H1 (cell line): Measurements from ENCODE around the gene RPS15. TPM values are rescaled to one million over a fixed set of nuclear protein-coding genes. Genes with fewer than 3 reads are reported as not detected.

ENCODE experiments used
- CTCF ChIA-PET: fragments of 300-600 bp; sonication (Branson Sonifier 250); formaldehyde crosslinking; loops from one replicate; lab custom pipeline; 2021; ENCODE audit not compliant: partially characterized antibody; lab: Charles Lee
- POLR2A ChIA-PET: fragments of 300-600 bp; sonication (Branson Sonifier 250); formaldehyde crosslinking; loops from one replicate; lab custom pipeline; 2021; ENCODE audit warnings: inconsistent platforms; ENCODE audit not compliant: partially characterized antibody; lab: Charles Lee
- DNase-seq, 2 experiments: peaks; one replicate each; pipeline versions ENCODE4 v3.0.0 to v3.0.0-alpha.2; 2010 to 2022; ENCODE audit warnings: low spot score in 2 of 2, low read depth in 1 of 2, mixed read lengths in 1 of 2
- FAIRE-seq: peaks from 2 replicates; lab custom pipeline; 2011; peaks lifted over from hg19 to GRCh38; lab: Jason Lieb, UNC
- H2AFZ ChIP-seq: 2 replicates; pipeline ENCODE4 v1.8.1; 2012; ENCODE audit warnings: low read length, inconsistent platforms
- H2AK5ac ChIP-seq: 2 replicates; pipeline ENCODE4 v1.6.1; 2013; ENCODE audit warnings: low read depth, low read length
- H2BK120ac ChIP-seq: replicated peaks from 2 replicates; pipeline ENCODE3; 2013; ENCODE audit warnings: low read depth, low read length, inconsistent platforms
- H2BK12ac ChIP-seq: 2 replicates; pipeline ENCODE4 v1.6.1; 2013; ENCODE audit warnings: low read depth, low read length
- H2BK15ac ChIP-seq: 2 replicates; pipeline ENCODE4 v1.6.1; 2013; ENCODE audit warnings: low read length
- H2BK20ac ChIP-seq: 2 replicates; pipeline ENCODE4 v1.6.1; 2013; ENCODE audit warnings: low read length
- H2BK5ac ChIP-seq: 2 replicates; pipeline ENCODE4 v1.6.1; 2013; ENCODE audit warnings: low read depth, low read length
- H3K14ac ChIP-seq: 2 replicates; pipeline ENCODE4 v1.6.1; 2013; ENCODE audit warnings: inconsistent platforms; ENCODE audit not compliant: insufficient read length
- H3K18ac ChIP-seq: 2 replicates; pipeline ENCODE4 v1.6.1; 2013; ENCODE audit warnings: low read length; ENCODE audit errors: extremely low read depth
- H3K23ac ChIP-seq: 2 replicates; pipeline ENCODE4 v1.6.1; 2013; ENCODE audit warnings: inconsistent platforms; ENCODE audit not compliant: insufficient read length
- H3K23me2 ChIP-seq: 2 replicates; pipeline ENCODE4 v1.6.1; 2013; ENCODE audit warnings: low read depth, low read length
- H3K27ac ChIP-seq: 2 replicates; pipeline ENCODE4 v1.6.1; 2011; ENCODE audit warnings: low read depth, low read length, inconsistent platforms
- H3K27me3 ChIP-seq, 4 experiments: replicated peaks in 1 of 4; 1 replicate in 1 of 4; 2 replicates in 3 of 4; pipeline versions ENCODE4 v1.6.1 to v1.8.1; 2011 to 2013; ENCODE audit warnings: low read length in 3 of 4, mild to moderate bottlenecking in 3 of 4, inconsistent platforms in 2 of 4, mixed read lengths in 2 of 4, moderate library complexity in 1 of 4; ENCODE audit not compliant: control insufficient read depth in 3 of 4, insufficient read depth in 3 of 4; ENCODE audit errors: extremely low read depth in 1 of 4
- H3K36me3 ChIP-seq, 4 experiments: 2 replicates each; pipeline versions ENCODE4 v1.6.1 to v1.8.1; 2011 to 2013; ENCODE audit warnings: mild to moderate bottlenecking in 4 of 4, low read length in 3 of 4, moderate library complexity in 2 of 4, control low read depth in 1 of 4, inconsistent platforms in 1 of 4; ENCODE audit not compliant: insufficient read depth in 4 of 4, control insufficient read depth in 2 of 4
- H3K4ac ChIP-seq: replicated peaks from 2 replicates; pipeline ENCODE3; 2013; ENCODE audit warnings: low read length, low read depth, mixed read lengths, inconsistent platforms; ENCODE audit not compliant: insufficient read length
- H3K4me1 ChIP-seq, 4 experiments: replicated peaks in 1 of 4; 1 replicate in 1 of 4; 2 replicates in 3 of 4; pipeline versions ENCODE4 v1.6.1 to v1.8.1; 2011 to 2013; ENCODE audit warnings: low read length in 3 of 4, inconsistent platforms in 2 of 4, mixed read lengths in 1 of 4; ENCODE audit not compliant: insufficient read depth in 4 of 4, control insufficient read depth in 3 of 4
- H3K4me2 ChIP-seq, 2 experiments: 2 replicates each; pipeline versions ENCODE4 v1.6.1 to v1.8.1; 2011 to 2013; ENCODE audit warnings: low read depth in 2 of 2, low read length in 2 of 2, control low read depth in 1 of 2, inconsistent platforms in 1 of 2, mild to moderate bottlenecking in 1 of 2; ENCODE audit not compliant: insufficient read depth in 1 of 2
- H3K4me3 ChIP-seq, 4 experiments: fragments of 200-600, 300-600 bp in 1 of 4; sonication (generic), shearing (Covaris generic), sonication (Bioruptor Twin) in 1 of 4; 2 replicates each; pipeline versions ENCODE4 v1.5.1 to v1.8.1; 2011 to 2016; ENCODE audit warnings: low read length in 4 of 4, low read depth in 3 of 4, control low read depth in 2 of 4, inconsistent platforms in 2 of 4, mild to moderate bottlenecking in 2 of 4, mixed read lengths in 1 of 4, moderate library complexity in 1 of 4; ENCODE audit not compliant: insufficient read depth in 2 of 4; ENCODE audit errors: extremely low read depth in 1 of 4
- H3K56ac ChIP-seq: replicated peaks from 2 replicates; pipeline ENCODE3; 2013; ENCODE audit warnings: low read depth, mild to moderate bottlenecking, mixed read lengths, low read length, inconsistent platforms; ENCODE audit not compliant: insufficient read length
- H3K79me1 ChIP-seq: 2 replicates; pipeline ENCODE4 v1.6.1; 2013; ENCODE audit warnings: low read depth, low read length, control low read depth
- H3K79me2 ChIP-seq, 2 experiments: 2 replicates each; pipeline versions ENCODE4 v1.6.1 to v1.8.1; 2012 to 2013; ENCODE audit warnings: low read length in 2 of 2, mild to moderate bottlenecking in 2 of 2, inconsistent platforms in 1 of 2; ENCODE audit not compliant: insufficient read depth in 2 of 2, control insufficient read depth in 1 of 2
- H3K9ac ChIP-seq, 4 experiments: replicated peaks in 1 of 4; 1 replicate in 1 of 4; 2 replicates in 3 of 4; pipeline versions ENCODE4 v1.6.1 to v1.8.1; 2011 to 2013; ENCODE audit warnings: low read depth in 3 of 4, low read length in 3 of 4, control low read depth in 2 of 4, mild to moderate bottlenecking in 2 of 4, moderate library complexity in 2 of 4, inconsistent platforms in 1 of 4; ENCODE audit errors: extremely low read depth in 1 of 4
- H3K9me3 ChIP-seq, 2 experiments: 2 replicates each; pipeline versions ENCODE4 v1.6.1 to v1.8.1; 2012 to 2013; ENCODE audit warnings: mild to moderate bottlenecking in 2 of 2, moderate library complexity in 2 of 2, control low read depth in 1 of 2, inconsistent platforms in 1 of 2, low read depth in 1 of 2, low read length in 1 of 2, mixed read lengths in 1 of 2; ENCODE audit not compliant: insufficient read depth in 2 of 2
- H4K20me1 ChIP-seq, 2 experiments: replicated peaks in 1 of 2; 2 replicates each; pipeline versions ENCODE3 to v1.8.1; 2011 to 2013; ENCODE audit warnings: inconsistent platforms in 2 of 2, low read length in 2 of 2, mild to moderate bottlenecking in 1 of 2; ENCODE audit not compliant: insufficient read depth in 2 of 2, control insufficient read depth in 1 of 2
- H4K5ac ChIP-seq: 2 replicates; pipeline ENCODE4 v1.6.1; 2013; ENCODE audit warnings: low read length, low read depth, mixed read lengths, inconsistent platforms; ENCODE audit not compliant: insufficient read length
- H4K8ac ChIP-seq: 2 replicates; pipeline ENCODE4 v1.8.0; 2013; ENCODE audit warnings: mild to moderate bottlenecking, moderate library complexity, low read length, inconsistent platforms; ENCODE audit not compliant: insufficient read depth; ENCODE audit errors: extremely low read depth
- H4K91ac ChIP-seq: replicated peaks from 2 replicates; pipeline ENCODE3; 2013; ENCODE audit warnings: low read length, mixed read lengths, inconsistent platforms; ENCODE audit not compliant: insufficient read length
- CBX8 ChIP-seq: fragments of 300-800, 300-1000 bp; sonication (generic); IDR thresholded peaks from 2 replicates; pipeline ENCODE4 v1.7.1; 2016; ENCODE audit warnings: low read depth, low read length, borderline replicate concordance
- NANOG ChIP-seq: IDR thresholded peaks from 2 replicates; pipeline ENCODE4 v1.6.1; 2011; ENCODE audit warnings: low read length, low read depth, mild to moderate bottlenecking, inconsistent platforms; ENCODE audit not compliant: insufficient read depth, poor library complexity, severe bottlenecking
- RBBP5 ChIP-seq: IDR thresholded peaks from 2 replicates; pipeline ENCODE4 v1.7.1; 2012; ENCODE audit warnings: low read depth, mild to moderate bottlenecking, inconsistent platforms, low read length, moderate library complexity, borderline replicate concordance
- RXRA ChIP-seq: IDR thresholded peaks from 2 replicates; pipeline ENCODE4 v1.6.1; 2011; ENCODE audit warnings: low read depth, mild to moderate bottlenecking, low read length, moderate library complexity; ENCODE audit not compliant: insufficient read depth
- SIRT6 ChIP-seq: IDR thresholded peaks from one replicate; pipeline ENCODE4 v1.7.1; 2012; ENCODE audit warnings: low read length, inconsistent platforms
- SP2 ChIP-seq: IDR thresholded peaks from 2 replicates; pipeline ENCODE4 v1.6.1; 2012; ENCODE audit warnings: mild to moderate bottlenecking, low read length, inconsistent platforms
- SRF ChIP-seq: IDR thresholded peaks from 2 replicates; pipeline ENCODE4 v1.6.1; 2011; ENCODE audit warnings: mild to moderate bottlenecking, low read depth, low read length, moderate library complexity
- SUZ12 ChIP-seq: fragments of 200-600 bp; sonication (generic); IDR thresholded peaks from 2 replicates; pipeline ENCODE4 v1.6.1; 2012; ENCODE audit warnings: mild to moderate bottlenecking, inconsistent platforms, low read length, moderate library complexity, mixed read lengths
- TAF7 ChIP-seq: optimal IDR thresholded peaks from 2 replicates; pipeline ENCODE3; 2011; ENCODE audit warnings: low read depth, mild to moderate bottlenecking, inconsistent platforms, low read length, moderate library complexity, borderline replicate concordance
- WGBS, 2 experiments: shearing (Covaris generic) in 1 of 2; methylation state at CpG; one replicate each; pipeline versions ENCODE4 v1.1.6 to v1.1.7; 2013 to 2015; ENCODE audit warnings: low lambda C conversion rate in 2 of 2, mixed read lengths in 2 of 2, inconsistent platforms in 1 of 2, low coverage in 1 of 2, missing lambda C conversion rate in 1 of 2; ENCODE audit not compliant: insufficient replicate concordance in 2 of 2, insufficient coverage in 1 of 2, insufficient read length in 1 of 2; ENCODE audit errors: extremely low coverage in 1 of 2, missing lambda C conversion rate in 1 of 2; 5-methylcytosine and 5-hydroxymethylcytosine counted together
- polyA plus RNA-seq, 7 experiments: library from polyadenylated mRNA; depleted of rRNA in 3 of 7; stranded (reverse) in 5 of 7; unstranded in 2 of 7; fragments of >200 nt in 5 of 7; fragments of 200-250 nt in 2 of 7; gene quantifications; 1 replicate in 5 of 7; 2 replicates in 1 of 7; 4 replicates in 1 of 7; pipeline versions ENCODE4 v1.2.1 to v1.2.3, GENCODE V29; 2011 to 2013; ENCODE audit warnings: missing spikeins in 2 of 7, mixed read lengths in 2 of 7
- total RNA-seq: library from RNA; stranded (reverse); fragmentation: NEBNext Ultra II Directional; extraction: Animal tissue kit (Norgen Biotek cat#: 25700); gene quantifications from 2 replicates; pipeline ENCODE4 v1.2.1, GENCODE V29; 2021
- TF ChIP-seq, protein P1 (sequence below): IDR thresholded peaks from 2 replicates; pipeline ENCODE4 v1.6.1; 2012; ENCODE audit warnings: inconsistent platforms

Gene RPS15
- total and polyA plus RNA-seq, 2 of the 8 experiments (the other 6 are each of a cell fraction or from before 2014, with no cell fraction given) = 1,562 to 3,890 TPM

DNA sequence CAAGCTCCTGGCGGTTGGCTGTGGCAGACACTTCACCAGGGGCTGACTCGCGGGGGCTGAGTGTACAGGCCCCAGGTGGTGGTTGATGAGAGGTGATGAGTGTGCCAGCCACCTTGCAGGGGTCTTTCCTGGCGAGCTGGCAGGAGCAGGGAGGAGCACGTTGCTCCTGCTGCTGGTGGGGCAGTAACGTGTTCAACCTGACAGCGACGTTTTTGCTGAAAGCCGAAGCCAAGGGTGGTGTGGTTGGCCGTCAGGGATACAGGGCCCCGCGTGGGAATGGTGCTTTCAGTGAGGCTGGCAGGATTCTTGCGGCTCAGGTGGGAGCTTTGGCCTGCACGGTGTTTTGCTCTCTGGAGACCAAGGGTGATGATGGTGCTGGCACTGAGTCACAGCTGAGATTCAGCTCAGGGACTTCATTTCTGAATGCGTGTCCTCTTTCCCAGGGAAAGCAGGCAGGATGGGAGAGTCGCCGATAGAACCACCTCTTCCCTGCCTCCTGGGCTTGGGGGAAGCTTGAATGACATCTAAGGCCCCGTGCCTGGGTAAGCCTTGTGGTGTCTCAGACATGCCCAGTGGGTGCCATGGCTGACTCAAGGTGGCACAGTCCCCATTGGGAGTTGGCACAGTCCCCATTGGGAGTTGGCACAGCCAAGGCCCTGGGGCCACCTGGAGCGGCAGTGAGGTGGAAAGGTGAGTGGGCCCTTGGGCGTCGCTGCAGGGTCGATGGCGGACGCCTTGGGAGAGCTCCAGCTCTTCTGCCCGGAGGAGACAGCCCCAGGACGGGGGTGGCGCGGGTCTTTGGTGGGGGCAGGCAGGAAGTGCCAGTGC is 22.0 kb upstream of the RPS15 start:
- Histone ChIP-seq H3K23ac (no peak overlapping the region), H3K9me3 (no peaks in the 10 kb centered on the region), H2BK15ac (no peak overlapping the region), H2BK5ac (peak overlapping the region; percentile 93), H2BK12ac (no peak overlapping the region), H2BK120ac (no peak overlapping the region), H3K4me2 (peak overlapping the region; percentile 60 to 72), H3K27ac (peak overlapping the region; percentile 18; the same call in 1 of the 2 replicates), H2AFZ (no peak overlapping the region), H3K4me1 (peaks cover 8 to 27% (median 18%) of the 10 kb centered on the region in 4 experiments), H3K79me2 (peaks cover 50 to 95% of the 10 kb centered on the region in 2 experiments), H3K79me1 (peaks cover 25% of the 10 kb centered on the region), H4K91ac (no peak overlapping the region), H3K36me3 (peaks cover 14 to 37% (median 26%) of the 10 kb centered on the region in 4 experiments), H3K56ac (no peak overlapping the region), H3K23me2 (peaks cover 2% of the 10 kb centered on the region; the same call in 1 of the 2 replicates), H3K18ac (peak overlapping the region; percentile 60; the same call in 1 of the 2 replicates), H4K20me1 (peaks cover 61 to 64% of the 10 kb centered on the region in 2 experiments), H2AK5ac (0 out of 2 replicates have a peak overlapping the region, but pooled peaks have one; percentile 83), H3K4me3 (peak overlapping the region in 2 of 4 experiments; percentile 32 to 42; a peak in 1 of 8 replicates), H4K5ac (no peak overlapping the region), H3K9ac (peak overlapping the region in 3 of 4 experiments; percentile 22 to 28 (median 25); a peak in 4 of 7 replicates), H3K27me3 (no peaks in the 10 kb centered on the region), H3K4ac (no peak overlapping the region), H3K14ac (no peak overlapping the region), H4K8ac (no peak overlapping the region), H2BK20ac (no peak overlapping the region)
- no peak for FAIRE-seq
- CTCF ChIA-PET = interaction anchor here (0.6 to 1.6 kb wide), 3 partner anchors 11 to 39 kb away, joined by 3 to 5 read pairs (median 4); no protein-coding TSS in a partner anchor
- WGBS, 2 experiments = 89% methylated on average over 28 of the region's 28 CpGs; no CpG with 5 or more reads in 1 of the 2 experiments
- POLR2A ChIA-PET = interaction anchor here (0.8 to 2.4 kb wide), 9 partner anchors 9 to 141 kb away, joined by 3 to 9 read pairs (median 4); partner anchors contain the start of gene FAM174C
- no peak for DNase-seq
- TF ChIP-seq RBBP5 (no peak), NANOG (no peak), TAF7 (no peak), SRF (no peak), SIRT6 (no peak), RXRA (no peak), CBX8 (no peak), SP2 (no peak), SUZ12 (no peak)
- TF ChIP-seq, protein P1, sequence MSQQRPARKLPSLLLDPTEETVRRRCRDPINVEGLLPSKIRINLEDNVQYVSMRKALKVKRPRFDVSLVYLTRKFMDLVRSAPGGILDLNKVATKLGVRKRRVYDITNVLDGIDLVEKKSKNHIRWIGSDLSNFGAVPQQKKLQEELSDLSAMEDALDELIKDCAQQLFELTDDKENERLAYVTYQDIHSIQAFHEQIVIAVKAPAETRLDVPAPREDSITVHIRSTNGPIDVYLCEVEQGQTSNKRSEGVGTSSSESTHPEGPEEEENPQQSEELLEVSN = no peak
